HG03439 (cell line): ENCODE data around the gene ADAMTSL1.
"Not testable (repeated sequence)": the region's sequence is repeated elsewhere in the genome, so short reads cannot be mapped to it uniquely, and the experiment has no call there.

Source experiments
- ATAC-seq: cut with Tn5 transposase; IDR thresholded peaks from one replicate; pipeline ENCODE4 v1.9.1; 2021; ENCODE audit warnings: mild to moderate bottlenecking, moderate library complexity; ENCODE audit not compliant: unreplicated experiment

The ADAMTSL1 gene

DNA sequence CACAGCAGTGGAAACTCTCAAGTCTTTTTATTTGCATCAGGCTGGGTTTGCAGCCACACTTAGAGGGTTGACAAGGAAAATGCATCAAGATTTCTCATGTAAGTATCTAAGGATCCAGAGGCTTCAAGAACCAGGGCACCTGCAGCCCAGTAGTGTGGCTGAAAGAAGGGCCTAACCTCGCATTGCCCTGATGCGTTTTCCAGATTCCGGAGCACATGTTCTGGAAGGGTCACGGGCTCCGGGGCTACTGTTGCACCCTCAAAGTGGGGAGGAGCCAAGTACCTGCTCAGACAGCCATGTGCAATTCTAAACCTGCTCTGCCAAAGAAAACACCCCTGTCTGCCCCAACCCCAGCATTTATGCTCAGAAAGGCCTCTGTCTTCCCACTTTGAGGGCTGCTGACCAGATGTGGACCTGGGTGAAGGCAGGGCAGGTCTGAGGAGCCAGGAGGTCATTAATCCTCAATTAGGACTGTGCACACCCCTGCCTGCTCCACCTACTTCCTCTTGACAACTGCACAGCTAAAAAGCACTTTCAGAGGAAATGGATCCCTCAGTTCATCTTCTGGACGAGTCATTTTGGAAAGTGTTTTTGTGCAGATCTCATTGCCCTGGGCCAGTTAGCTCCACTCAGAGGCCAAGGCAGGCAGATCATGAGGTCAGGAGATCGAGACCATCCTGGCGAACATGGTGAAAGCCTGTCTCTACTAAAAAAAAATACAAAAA, 448.4 kb downstream of the ADAMTSL1 start:
- ATAC-seq = no peak

DNA sequence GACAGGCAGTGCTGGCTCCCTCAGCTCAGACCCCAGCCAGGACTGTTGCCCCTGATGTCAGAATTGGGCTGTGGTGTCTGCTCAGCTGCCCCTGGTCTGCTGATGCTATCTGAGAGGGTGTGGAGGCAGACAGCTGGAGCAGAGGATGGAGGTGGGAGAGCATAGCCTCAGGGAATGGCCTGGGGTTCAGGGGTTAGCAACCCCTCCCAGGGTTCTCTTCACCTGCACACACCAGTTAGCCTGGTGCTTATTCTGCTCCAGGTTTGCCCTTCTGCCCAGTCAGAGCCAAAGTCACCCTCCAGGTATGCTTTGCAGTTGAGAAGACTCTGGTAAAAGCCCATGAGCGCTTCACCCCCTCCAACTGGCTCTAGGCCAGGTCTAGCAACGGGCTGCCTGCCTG, 449.2 kb downstream of the ADAMTSL1 start:
- ATAC-seq = no peak

DNA sequence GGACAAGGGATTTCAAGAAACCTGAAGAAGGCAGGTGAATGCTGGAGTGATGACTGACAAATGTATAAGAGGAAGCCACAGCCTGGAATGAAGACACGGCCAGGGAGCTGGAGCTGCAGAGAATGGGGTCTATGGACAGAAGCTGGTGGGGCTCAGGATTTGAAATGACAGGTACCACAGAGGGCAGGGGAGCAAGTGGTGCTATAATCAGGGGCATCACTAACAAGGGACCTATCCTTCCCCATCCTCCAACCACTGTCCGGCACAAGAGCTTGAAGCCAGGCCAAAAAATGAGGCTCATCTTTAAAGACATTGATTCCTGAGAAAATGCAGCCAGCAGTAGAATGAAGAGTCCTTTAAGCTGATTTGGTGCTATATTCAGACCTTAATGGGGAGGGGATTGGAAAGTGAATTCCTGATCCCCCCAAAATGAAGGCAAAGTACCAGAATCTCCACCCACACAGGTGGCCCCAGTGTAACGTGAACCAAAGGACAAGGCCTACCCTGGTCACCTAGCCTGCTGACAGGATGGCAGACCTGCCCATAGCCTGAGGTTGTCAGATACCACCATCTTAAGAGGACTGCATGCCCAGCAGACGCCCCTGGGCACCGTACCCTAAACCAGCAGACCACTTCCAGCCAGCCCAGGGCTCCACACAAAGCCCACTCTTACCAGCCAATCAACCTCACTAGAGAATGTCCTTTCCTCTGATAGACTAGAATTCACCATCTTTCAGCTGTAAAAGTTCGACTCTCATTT, 449.9 kb downstream of the ADAMTSL1 start:
- no peak for ATAC-seq

DNA sequence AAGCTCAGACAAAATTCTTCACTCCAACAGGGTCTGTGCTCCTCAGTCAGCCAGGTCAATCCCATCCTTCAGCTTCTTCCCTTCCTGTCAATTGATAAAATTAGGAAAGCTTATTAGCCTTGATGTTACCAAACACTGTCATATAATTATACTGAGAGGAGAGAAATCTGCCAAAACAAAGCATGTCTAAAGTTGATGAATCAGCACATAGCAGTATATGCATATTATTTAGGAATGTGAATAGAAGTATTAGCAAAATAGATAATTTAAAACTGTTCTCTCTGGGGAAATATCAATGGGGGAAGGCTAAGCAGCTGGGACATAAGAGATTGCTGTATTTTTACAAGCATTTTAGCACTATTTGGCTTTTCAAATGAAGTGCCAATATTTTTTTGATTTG, 451.9 kb downstream of the ADAMTSL1 start:
- ATAC-seq = no peak

DNA sequence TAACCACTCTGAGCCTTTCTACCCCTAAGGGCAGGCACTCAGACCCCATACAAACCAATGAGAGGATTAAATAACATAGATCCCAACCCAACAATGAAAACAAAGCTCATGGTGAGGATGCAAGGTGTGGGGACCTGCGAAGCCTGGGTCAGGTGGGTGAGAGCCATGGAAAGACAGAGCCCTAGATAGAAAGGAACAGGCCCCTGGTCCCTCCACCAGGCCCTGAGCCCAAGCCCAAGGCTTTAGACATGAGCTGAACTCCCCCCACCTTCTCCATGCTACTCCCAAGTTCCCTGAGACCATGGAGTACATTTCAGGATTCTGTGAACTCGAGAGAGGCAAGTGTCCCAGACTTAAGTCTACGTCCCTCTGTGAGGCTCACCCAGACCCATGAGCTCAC, 452.6 kb downstream of the ADAMTSL1 start:
- no peak for ATAC-seq

DNA sequence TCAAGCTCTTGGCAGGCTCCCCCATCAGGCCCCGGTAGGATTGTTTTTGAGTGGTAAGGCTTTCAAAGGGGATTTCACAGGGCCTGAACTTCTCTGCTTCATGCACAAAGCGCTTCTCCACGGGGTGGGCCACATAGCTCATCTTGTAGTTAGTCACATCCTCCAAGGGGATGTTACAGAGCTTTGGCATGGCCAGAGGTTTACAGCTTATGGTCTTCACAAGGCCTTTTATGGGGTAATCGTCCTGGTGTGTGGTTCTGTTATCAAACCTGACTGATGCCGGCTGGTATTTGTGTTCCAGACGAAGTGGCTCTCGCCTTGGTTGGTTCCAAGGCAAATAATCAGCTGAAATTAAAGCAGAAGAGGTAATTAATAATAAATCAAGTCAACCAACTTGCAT, 454.8 kb downstream of the ADAMTSL1 start:
- ATAC-seq = no peak

DNA sequence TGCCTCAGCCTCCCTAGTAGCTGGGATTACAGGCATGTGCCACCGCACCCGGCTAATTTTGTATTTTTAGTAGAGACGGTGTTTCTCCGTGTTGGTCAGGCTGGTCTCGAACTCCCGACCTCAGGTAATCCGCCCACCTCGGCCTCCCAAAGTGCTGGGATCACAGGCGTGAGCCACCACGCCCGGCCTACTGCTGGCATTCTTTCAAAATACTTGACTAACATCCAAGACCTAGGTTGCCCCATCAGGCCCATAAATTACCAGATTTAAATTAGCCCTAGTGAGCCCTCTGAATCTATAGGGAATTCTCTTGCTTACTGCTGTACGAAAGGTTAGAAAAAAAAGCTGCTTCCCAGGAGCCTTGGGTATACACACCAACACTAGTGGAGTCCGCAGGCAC, 456.7 kb downstream of the ADAMTSL1 start:
- ATAC-seq = not testable (repeated sequence)

DNA sequence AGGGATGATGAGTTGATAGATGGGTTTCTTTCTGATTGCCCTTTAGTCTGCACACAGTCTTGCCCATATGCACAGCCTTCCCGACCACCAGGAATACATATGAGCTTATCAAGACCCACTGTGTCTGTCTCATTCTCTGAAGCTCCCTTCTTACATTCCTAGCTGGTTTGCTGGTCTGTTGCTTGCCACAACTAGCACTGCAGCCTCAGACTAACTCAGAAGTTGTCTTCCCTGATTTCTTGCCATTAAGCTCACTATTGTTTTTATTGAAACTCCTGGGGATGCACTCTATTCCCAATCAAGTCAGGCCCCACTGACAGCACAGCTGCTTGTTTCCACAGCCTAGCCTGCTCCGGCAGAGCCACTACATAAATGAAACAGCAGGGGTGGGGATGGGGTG, 461.6 kb downstream of the ADAMTSL1 start:
- no peak for ATAC-seq

DNA sequence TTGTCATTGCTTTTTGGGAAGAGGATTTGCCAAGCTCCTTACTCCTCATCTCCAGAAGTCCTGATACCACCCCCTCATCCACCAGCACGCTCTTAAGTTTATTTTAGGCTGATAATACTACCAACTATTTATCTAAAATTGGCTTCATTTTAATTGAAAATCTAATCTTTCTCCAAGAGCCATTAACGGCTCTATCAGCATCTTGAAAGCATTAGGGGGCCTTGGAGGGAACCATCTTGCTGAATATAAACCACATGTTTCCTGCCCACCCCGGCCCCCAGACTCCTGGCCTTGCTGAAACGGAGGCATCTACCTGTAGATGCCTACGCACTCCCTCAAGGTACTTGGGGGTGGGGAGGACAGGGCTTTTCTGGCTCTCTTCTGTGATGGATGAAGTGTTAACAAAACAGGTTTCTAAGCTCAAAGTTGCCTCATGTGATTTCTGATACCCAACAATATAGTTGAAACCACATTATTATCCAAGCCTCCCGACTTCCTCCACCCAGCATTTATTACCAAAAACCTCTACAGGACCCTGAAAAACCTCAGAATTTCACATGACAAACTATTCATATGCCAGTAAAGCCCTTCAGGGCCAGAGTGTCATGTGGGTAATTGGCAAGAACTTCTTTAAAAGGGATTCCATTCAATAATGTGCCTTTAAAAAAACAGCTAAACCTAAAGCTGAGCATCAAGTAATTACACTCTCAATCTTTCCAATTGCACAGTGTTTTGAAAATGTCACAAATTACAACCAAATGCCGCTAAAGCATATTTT, 462.3 kb downstream of the ADAMTSL1 start:
- ATAC-seq = no peak

DNA sequence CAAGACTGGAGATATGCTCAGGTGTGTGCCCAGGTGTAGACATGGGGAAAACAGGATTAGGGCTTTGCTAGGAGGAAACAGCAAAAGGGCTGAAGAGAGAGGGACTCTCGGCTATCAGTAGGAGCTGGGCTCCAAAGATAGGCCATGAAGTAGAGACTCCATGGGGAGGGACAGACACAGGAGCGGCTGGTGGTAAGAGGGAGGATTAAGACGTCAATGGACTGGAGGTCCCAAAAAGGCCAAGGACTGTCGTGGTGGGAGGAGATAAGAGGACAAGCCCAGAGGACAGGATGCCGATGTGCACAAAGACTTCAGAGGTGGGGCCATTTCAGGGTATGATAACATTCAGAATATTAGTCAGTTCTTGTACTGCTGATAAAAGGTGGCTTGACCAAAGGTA, 466.0 kb downstream of the ADAMTSL1 start:
- no peak for ATAC-seq

DNA sequence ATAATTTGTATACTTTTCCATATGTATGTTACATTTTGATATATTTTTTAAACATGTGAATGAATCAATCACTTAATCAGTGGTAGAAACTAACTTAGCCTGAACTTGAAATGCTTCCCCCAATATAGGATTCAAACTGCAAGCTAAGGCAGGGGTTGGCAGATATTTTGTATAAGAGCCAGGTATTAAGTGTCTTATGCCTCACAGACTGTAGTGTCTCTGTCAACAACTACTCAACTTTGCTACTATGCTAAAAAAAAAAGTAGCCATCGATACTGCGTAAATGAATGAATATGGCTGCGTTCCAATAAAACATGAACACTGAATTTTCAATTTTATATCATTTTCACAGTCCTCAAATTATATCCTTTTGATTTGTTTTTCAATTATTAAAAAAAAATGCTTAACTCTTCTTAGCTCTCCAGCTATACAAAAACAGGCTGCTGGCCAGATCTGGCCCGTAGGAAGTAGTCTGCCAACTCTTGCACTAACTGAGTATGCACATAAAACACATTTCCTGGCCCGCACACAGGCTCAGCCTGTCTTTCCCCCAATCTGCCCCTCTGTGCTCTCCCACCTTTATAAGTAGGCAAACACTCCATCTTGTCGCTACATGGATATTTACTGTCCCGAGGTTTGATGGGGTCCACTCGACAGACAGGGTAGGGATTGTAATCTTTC, 467.2 kb downstream of the ADAMTSL1 start:
- ATAC-seq = no peak

DNA sequence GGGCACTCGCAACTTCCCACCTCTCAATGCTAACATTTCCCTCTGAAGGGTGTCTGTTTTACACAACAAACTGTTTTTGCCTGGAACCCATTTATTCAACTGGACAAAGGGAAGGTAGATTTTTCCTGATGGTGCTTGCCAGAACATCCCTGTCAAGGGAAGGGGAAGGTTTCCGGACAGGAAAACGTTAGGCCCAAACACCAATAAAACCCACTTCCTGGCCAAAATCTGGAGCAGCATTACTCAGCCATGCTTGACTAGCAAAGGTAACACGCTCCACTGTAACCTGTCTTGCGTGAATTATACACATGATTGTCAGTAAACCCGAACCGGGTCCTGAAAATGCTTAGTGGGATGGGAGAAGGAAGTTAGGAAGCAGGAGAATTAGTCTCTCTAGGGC, 468.8 kb downstream of the ADAMTSL1 start:
- no peak for ATAC-seq

DNA sequence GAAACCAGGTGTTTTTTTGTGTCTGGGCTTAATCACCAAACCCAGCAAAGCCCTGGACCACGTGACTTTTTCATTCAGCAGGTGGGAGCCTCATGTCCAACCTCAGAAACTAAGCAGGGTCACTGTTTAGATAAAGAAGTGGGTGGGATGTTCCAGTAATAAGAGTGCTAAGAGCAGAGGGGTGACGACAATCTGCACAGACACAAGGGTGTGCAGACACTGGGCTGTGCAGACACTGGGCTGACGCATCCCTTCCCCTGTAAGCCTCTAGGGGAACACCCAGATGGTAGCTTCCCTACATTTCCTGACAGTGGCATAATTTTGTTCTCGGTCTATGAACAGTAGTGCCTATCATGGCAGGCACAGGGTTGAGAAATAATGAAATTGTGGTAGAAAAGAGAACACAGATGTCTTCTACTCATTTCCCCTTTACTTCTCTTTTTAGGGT, 474.0 kb downstream of the ADAMTSL1 start:
- ATAC-seq = no peak

DNA sequence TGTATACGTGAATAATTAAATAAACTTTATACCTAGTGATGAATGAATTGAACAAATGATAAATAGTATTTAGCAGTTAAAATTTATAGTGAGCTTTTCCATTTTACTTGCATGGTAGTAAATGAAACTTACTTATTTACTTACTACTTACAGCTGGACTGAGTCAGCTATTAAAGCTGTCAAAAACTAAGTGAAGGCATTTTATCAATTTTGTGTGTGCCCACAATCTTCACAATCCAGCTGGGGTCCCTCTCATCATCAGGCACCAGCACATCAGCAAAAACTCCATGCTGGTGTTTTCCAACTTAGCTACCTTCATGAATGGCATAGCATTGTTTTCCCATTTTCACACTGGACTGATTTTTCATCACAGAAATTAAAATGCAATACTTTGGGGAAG, 478.0 kb downstream of the ADAMTSL1 start:
- no peak for ATAC-seq

DNA sequence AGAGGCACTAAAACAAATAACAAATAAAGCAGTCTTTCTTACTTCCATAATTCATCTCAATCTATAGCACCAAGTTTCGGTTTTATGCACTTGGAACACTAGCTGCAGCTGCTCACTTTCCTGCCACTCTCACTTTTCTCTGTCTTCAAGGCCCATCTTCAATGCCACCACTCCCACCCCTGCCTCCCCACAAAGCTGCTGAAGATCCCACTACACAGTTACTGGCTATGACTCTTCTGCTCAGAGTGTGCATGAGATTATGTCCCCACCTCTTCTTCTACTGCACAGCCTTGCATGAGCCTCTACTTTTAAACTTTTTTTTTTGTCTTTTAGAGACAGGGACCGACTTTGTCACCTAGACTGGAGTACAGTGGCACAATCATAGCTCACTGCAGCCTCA, 481.7 kb downstream of the ADAMTSL1 start:
- no peak for ATAC-seq
